ENCODE results near the gene GSK3B. TPM values are rescaled to one million over a fixed set of nuclear protein-coding genes. Genes with fewer than 3 reads are reported as not detected.

The GSK3B gene
- total and polyA plus RNA-seq, 10 of the 15 experiments (the other 5 are each of a cell fraction or from before 2014, with no cell fraction given): 8.5 to 49.8 (median 25.5) TPM

DNA sequence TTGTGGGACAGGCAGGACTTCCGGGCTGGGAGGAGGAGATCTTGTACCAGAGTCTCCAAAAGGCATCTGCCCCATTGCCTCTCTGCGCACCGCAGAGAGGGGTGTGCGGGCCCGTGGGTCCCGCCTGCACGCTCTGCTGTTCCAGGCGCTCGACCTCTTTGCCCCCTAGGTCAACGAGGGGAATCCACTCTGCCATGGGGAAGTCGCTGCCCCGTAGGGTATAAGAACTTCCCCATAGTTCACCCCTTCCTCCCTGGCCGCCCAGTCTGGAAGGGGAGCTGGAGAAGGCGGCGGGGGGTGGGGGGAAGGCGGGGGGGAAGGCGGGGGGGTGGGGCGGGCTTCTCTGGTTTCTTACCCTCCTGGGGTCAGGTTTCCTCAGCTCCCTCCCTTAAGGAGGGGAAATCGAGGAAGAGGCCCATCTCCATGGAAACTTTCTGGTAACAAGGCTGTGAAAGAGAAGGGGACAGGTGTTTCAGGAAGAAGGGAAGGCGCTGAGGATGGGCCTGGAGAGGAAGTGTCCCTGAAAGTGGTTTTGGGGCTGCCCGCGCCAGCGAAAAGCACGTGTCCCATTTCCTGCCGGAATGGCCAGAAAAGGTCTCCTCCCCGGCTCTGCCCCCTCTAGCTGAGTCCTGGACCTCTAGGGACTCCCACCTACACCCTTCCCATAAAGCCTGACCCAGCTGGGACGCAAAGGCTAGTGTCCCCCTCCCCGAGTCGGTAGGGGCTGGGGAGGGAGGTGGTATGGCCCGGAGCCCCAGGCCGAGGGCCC, 284.8 kb downstream of the GSK3B start:
- SMC1A ChIA-PET (ENCODE audit: uncharacterized antibody, unreplicated experiment): interaction anchor here (0.6 to 2.5 kb wide), 9 partner anchors 9 to 611 kb away, joined by 3 to 8 read pairs (median 3); no protein-coding TSS in a partner anchor
- in situ Hi-C loops (cut with MboI): no loop called here

More for the DNA sequence above, 284.8 kb downstream of the GSK3B start:
- Histone ChIP-seq H3K79me2 (ENCODE audit: control insufficient read depth, insufficient read depth, low read length) (no peaks in the 10 kb centered on the region), H3K27me3 (replicated peaks in 1 of 2; ENCODE audit: control insufficient read depth in 2 of 2, insufficient read depth in 2 of 2, low read length in 1 of 2) (no peaks in the 10 kb centered on the region), H3K4me3 (peak overlapping the region; percentile 79), H3K36me3 (ENCODE audit: control insufficient read depth in 2 of 2, insufficient read depth in 2 of 2, low read length in 1 of 2) (no peaks in the 10 kb centered on the region), H3K9ac (ENCODE audit: control insufficient read depth, insufficient read depth, low read length) (peak overlapping the region; percentile 78), H3K9me3 (replicated peaks; ENCODE audit: control insufficient read depth, insufficient read depth, low read length) (no peaks in the 10 kb centered on the region), H2AFZ (ENCODE audit: control insufficient read depth, low read depth, low read length) (peak overlapping the region; percentile 99), H3K27ac (ENCODE audit: control insufficient read depth, insufficient read depth) (peak overlapping the region; percentile 70), H3K4me2 (ENCODE audit: control insufficient read depth, insufficient read depth) (peak overlapping the region; percentile 98), H3K4me1 (ENCODE audit: control insufficient read depth, insufficient read depth, low read length) (peaks cover 10% of the 10 kb centered on the region), H4K20me1 (ENCODE audit: control insufficient read depth, insufficient read depth) (no peaks in the 10 kb centered on the region)
- FAIRE-seq (peak; percentile 35), ATAC-seq (peak; percentile 59), DNase-seq (ENCODE audit: low read depth, low spot score) (no peak)
- 47% methylated on average over 24 of the region's 31 CpGs for WGBS (ENCODE audit: insufficient coverage, insufficient replicate concordance, low lambda C conversion rate, missing lambda C conversion rate)
- intact Hi-C loops (cut with micrococcal nuclease; ENCODE audit: unreplicated experiment): loop anchor here (1.0 to 5.0 kb wide), 3 partner anchors 25 to 388 kb away; no protein-coding TSS in a partner anchor
- ChIA-PET POLR2A (interaction anchor here (1.0 kb wide), 1 partner anchor 339 kb away, joined by 3 read pairs; no protein-coding TSS in a partner anchor), CTCF (interaction anchor here (0.6 to 2.9 kb wide), 9 partner anchors 8 to 608 kb away, joined by 3 to 12 read pairs (median 4); no protein-coding TSS in a partner anchor), RAD21 (ENCODE audit: unreplicated experiment) (interaction anchor here (0.8 to 1.3 kb wide), 3 partner anchors 10 to 365 kb away, joined by 3 to 4 read pairs (median 4); no protein-coding TSS in a partner anchor)
- TF ChIP-seq RUNX3 (IDR thresholded peaks at IDR 0.05; ENCODE audit: low read length) (peak; percentile 58), SRF (IDR thresholded peaks at IDR 0.05; ENCODE audit: low read depth in 2 of 2, low read length in 2 of 2) (peak; percentile 97 to 98), IKZF1 (conservative IDR thresholded peaks at IDR 0.05) (peak; percentile 47; the same call in 1 of the 2 replicates), BHLHE40 (IDR thresholded peaks at IDR 0.05; ENCODE audit: borderline replicate concordance in 1 of 2, low read depth in 2 of 2, low read length in 1 of 2) (peak in 1 of 2 experiments; percentile 76; a peak in 3 of 4 replicates), TAF1 (IDR thresholded peaks at IDR 0.05; ENCODE audit: borderline replicate concordance, low read depth, low read length) (no peak), CHD2 (IDR thresholded peaks at IDR 0.05; ENCODE audit: borderline replicate concordance, low read depth, low read length) (no peak), CBX3 (IDR thresholded peaks at IDR 0.05; ENCODE audit: borderline replicate concordance, low read depth) (no peak), NRF1 (conservative IDR thresholded peaks at IDR 0.05; ENCODE audit: low read depth, low read length) (no peak), RAD51 (IDR thresholded peaks at IDR 0.05) (peak; percentile 41; the same call in 1 of the 2 replicates), SPI1 (IDR thresholded peaks at IDR 0.05; ENCODE audit: borderline replicate concordance, insufficient read depth, low read depth, low read length) (peak; percentile 83), FOXM1 (IDR thresholded peaks at IDR 0.05; ENCODE audit: low read depth, low read length) (no peak), ETV6 (conservative IDR thresholded peaks at IDR 0.05 in 1 of 2, IDR thresholded peaks at IDR 0.05 in 1 of 2; ENCODE audit: borderline replicate concordance in 1 of 2, low read depth in 1 of 2) (0 out of 4 replicates have a peak, but pooled peaks of 1 of the 2 experiments have one; percentile 0)
- TF ChIP-seq, protein P1, sequence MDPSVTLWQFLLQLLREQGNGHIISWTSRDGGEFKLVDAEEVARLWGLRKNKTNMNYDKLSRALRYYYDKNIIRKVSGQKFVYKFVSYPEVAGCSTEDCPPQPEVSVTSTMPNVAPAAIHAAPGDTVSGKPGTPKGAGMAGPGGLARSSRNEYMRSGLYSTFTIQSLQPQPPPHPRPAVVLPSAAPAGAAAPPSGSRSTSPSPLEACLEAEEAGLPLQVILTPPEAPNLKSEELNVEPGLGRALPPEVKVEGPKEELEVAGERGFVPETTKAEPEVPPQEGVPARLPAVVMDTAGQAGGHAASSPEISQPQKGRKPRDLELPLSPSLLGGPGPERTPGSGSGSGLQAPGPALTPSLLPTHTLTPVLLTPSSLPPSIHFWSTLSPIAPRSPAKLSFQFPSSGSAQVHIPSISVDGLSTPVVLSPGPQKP (IDR thresholded peaks at IDR 0.05; ENCODE audit: low read depth, low read length): peak; percentile 87
- TF ChIP-seq, protein P2, sequence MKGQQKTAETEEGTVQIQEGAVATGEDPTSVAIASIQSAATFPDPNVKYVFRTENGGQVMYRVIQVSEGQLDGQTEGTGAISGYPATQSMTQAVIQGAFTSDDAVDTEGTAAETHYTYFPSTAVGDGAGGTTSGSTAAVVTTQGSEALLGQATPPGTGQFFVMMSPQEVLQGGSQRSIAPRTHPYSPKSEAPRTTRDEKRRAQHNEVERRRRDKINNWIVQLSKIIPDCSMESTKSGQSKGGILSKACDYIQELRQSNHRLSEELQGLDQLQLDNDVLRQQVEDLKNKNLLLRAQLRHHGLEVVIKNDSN (IDR thresholded peaks at IDR 0.05; ENCODE audit: borderline replicate concordance, extremely low read length, insufficient read depth, low read depth, low read length): peak; percentile 64
- BruUV-seq (replicated peaks): no TSS peak
